Vagina (tissue), 2 donors: Measurements from ENCODE around the gene SPOCK2. TPM values are rescaled to one million over a fixed set of nuclear protein-coding genes. Genes with fewer than 3 reads are reported as not detected.

ENCODE experiments used
- DNase-seq, 2 donors: peaks; one replicate each; pipeline ENCODE4 v3.0.0-alpha.2; 2017; ENCODE audit errors: extremely low spot score in 2 of 2
- H3K27ac ChIP-seq: fragments of 200-600 bp; sonication (generic); one replicate; pipeline ENCODE4 v1.5.1; 2019
- H3K27me3 ChIP-seq: fragments of 200-600 bp; sonication (generic); one replicate; pipeline ENCODE4 v1.5.1; 2019
- H3K36me3 ChIP-seq, 2 donors: fragments of 200-600 bp; sonication (generic); one replicate each; pipeline ENCODE4 v1.5.1; 2017 to 2019
- H3K4me1 ChIP-seq: fragments of 200-600 bp; sonication (generic); one replicate; pipeline ENCODE4 v1.5.1; 2019
- H3K4me3 ChIP-seq, 2 donors: fragments of 200-600 bp; sonication (generic); 1 replicate in 1 of 2; 2 replicates in 1 of 2; pipeline ENCODE4 v1.5.1; 2016 to 2019
- H3K9me3 ChIP-seq: fragments of 200-600 bp; sonication (generic); one replicate; pipeline ENCODE4 v1.5.1; 2019
- POLR2A ChIP-seq, 2 donors: fragments of 450-650 bp; IDR thresholded peaks; one replicate each; pipeline ENCODE4 v1.6.1; 2017; ENCODE audit warnings: antibody characterized with exemption in 2 of 2, mild to moderate bottlenecking in 2 of 2, moderate library complexity in 2 of 2
- POLR2AphosphoS5 ChIP-seq, 2 donors: sonication (generic); formaldehyde crosslinking; IDR thresholded peaks; one replicate each; pipeline ENCODE4 v1.9.0; 2017; ENCODE audit warnings: antibody characterized with exemption in 2 of 2, mild to moderate bottlenecking in 2 of 2, low read depth in 1 of 2; ENCODE audit not compliant: insufficient read depth in 1 of 2
- intact Hi-C: fragments of 100-400 bp; cut with DNase I; formaldehyde crosslinking; loops from one replicate; pipeline ENCODE4 v1.15.1; 2023
- total RNA-seq: library from RNA; depleted of rRNA; stranded (reverse); fragments of >200 nt; gene quantifications from one replicate; pipeline ENCODE4 v1.2.3, GENCODE V29; 2016
- TF ChIP-seq, protein P1 (sequence below), 3 experiments: fragments of 450-650 bp in 2 of 3; fragments of 200-600 bp in 1 of 3; sonication (generic) in 1 of 3; IDR thresholded peaks; one replicate each; pipeline ENCODE4 v1.5.1; 2017 to 2019; ENCODE audit warnings: antibody characterized with exemption in 3 of 3, mild to moderate bottlenecking in 2 of 3, moderate library complexity in 2 of 3

SPOCK2 gene
- total RNA-seq, 1 donor from 2014 or later: 46.9 TPM

DNA sequence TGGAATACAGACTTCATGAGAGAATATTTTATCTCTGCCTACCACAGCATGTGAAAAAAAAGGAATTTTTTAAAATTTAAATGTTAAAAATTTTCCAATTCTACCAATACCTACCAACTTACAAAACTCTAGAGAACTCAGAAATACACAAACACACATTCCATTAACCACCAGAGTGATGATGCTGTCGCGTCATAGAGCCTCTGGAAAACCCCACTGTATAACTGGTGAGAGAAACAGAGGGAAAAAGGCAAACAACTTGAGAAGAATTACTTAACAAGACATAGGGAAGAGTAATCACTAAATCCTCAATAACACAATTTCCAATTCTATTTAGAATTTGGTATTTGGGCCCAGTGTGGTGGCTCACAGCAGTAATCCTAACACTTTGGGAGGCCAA is 6.2 kb upstream of the SPOCK2 start:
- Histone ChIP-seq H3K9me3 (no peaks in the 10 kb centered on the region), H3K27ac (no peak overlapping the region), H3K36me3 (peaks cover 0 to 3% of the 10 kb centered on the region in 2 donors), H3K4me3 (no peak overlapping the region), H3K4me1 (no peaks in the 10 kb centered on the region), H3K27me3 (no peaks in the 10 kb centered on the region)
- no peak for TF ChIP-seq POLR2AphosphoS5 (IDR thresholded peaks at IDR 0.05; ENCODE audit: insufficient read depth in 1 of 2, low read depth in 1 of 2)
- TF ChIP-seq, protein P1, sequence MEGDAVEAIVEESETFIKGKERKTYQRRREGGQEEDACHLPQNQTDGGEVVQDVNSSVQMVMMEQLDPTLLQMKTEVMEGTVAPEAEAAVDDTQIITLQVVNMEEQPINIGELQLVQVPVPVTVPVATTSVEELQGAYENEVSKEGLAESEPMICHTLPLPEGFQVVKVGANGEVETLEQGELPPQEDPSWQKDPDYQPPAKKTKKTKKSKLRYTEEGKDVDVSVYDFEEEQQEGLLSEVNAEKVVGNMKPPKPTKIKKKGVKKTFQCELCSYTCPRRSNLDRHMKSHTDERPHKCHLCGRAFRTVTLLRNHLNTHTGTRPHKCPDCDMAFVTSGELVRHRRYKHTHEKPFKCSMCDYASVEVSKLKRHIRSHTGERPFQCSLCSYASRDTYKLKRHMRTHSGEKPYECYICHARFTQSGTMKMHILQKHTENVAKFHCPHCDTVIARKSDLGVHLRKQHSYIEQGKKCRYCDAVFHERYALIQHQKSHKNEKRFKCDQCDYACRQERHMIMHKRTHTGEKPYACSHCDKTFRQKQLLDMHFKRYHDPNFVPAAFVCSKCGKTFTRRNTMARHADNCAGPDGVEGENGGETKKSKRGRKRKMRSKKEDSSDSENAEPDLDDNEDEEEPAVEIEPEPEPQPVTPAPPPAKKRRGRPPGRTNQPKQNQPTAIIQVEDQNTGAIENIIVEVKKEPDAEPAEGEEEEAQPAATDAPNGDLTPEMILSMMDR (IDR thresholded peaks at IDR 0.05): no peak
- TF ChIP-seq POLR2A (IDR thresholded peaks at IDR 0.05): no peak
- intact Hi-C loops: no loop called here
- no peak for DNase-seq

DNA sequence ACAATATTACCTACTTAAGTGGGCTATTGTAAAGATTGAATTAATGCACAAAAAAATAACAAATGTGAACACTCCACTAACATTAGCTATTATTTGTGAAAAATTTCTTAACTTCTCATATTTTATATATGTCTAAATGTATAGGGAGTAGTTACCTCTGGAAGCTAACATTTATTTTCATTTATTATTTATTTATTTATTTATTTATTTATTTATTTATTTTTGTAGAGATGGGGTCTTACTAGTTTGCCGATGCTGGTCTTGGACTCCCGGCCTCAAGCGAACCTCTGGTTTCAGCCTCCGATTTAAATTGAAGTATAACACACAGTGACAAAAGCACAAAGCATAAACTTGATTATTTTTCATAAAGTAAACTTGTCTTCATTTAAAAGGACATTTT is 5.1 kb upstream of the SPOCK2 start:
- Histone ChIP-seq H3K36me3 (peaks cover 0 to 3% of the 10 kb centered on the region in 2 donors), H3K9me3 (no peaks in the 10 kb centered on the region), H3K4me1 (peaks cover 5% of the 10 kb centered on the region), H3K27me3 (no peaks in the 10 kb centered on the region), H3K4me3 (no peak overlapping the region), H3K27ac (no peak overlapping the region)
- TF ChIP-seq POLR2A (IDR thresholded peaks at IDR 0.05) (no peak), POLR2AphosphoS5 (IDR thresholded peaks at IDR 0.05; ENCODE audit: insufficient read depth in 1 of 2, low read depth in 1 of 2) (no peak)
- TF ChIP-seq, protein P1 (IDR thresholded peaks at IDR 0.05): no peak
- DNase-seq: no peak
- intact Hi-C loops: no loop called here

DNA sequence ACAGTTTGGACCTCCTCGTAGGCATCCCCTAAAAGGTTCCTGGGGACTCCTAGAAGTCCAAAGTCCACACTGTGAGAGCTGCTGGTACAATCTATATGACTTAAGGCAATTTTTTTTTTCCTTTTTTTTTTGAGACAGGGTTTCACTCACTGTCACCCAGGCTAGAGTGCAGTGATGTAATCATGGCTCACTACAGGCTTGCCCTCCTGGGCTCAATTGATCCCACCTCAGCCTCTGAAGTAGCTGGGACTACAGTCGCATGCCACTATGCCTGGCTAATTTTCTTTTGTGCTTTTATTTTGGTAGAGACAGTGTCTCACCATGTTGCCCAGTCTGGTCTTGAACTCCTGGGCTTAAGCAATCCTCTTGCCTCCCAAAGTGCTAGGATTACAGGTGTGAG is 4.6 kb upstream of the SPOCK2 start:
- intact Hi-C loops: no loop called here
- TF ChIP-seq POLR2AphosphoS5 (IDR thresholded peaks at IDR 0.05; ENCODE audit: insufficient read depth in 1 of 2, low read depth in 1 of 2): no peak
- TF ChIP-seq POLR2A (IDR thresholded peaks at IDR 0.05): no peak
- TF ChIP-seq, protein P1 (IDR thresholded peaks at IDR 0.05): no peak
- H3K27ac ChIP-seq: no peak overlapping the region
- H3K4me3 ChIP-seq: no peak overlapping the region
- no peaks in the 10 kb centered on the region for H3K9me3 ChIP-seq
- peaks cover 4% of the 10 kb centered on the region for H3K27me3 ChIP-seq
- no peak for DNase-seq
- peaks cover 10% of the 10 kb centered on the region for H3K4me1 ChIP-seq
- H3K36me3 ChIP-seq: peaks cover 0 to 3% of the 10 kb centered on the region in 2 donors

DNA sequence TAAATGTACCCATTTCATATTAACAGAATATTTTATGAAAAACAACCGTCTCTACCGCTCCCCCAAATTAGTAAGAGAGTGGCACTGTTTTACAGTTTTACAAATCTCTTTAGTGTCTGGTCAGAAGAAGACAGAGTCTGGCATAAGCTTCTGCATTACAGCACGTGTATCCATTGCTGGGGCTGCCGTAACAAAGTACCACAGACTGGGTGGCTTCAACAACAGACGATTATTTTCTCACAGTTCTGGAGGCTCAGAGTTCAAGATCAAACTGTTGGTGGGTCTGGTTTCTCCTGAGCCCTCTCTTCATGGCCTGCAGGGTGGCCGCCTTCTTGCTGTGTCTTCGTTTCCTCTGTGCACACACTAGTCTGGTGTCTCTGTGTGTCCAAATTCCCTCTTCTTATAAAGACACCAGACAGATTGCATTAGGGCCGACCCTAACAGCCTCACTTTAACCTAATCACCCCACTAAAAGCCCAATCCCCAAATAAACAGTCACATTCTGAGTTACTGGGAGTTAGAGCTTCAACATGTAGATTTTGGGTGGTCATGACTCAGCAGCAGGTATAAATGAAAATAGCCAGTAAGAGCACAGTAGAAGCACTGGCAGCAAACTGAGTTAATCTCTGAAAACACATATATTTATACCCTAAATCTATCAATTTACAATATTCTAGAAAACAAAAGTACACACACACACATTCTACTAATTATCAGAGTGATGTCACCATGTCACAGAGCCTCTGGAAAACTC is 4.0 kb upstream of the SPOCK2 start:
- peaks cover 0 to 3% of the 10 kb centered on the region in 2 donors for H3K36me3 ChIP-seq
- intact Hi-C loops: no loop called here
- no peak overlapping the region for H3K27ac ChIP-seq
- H3K27me3 ChIP-seq: peaks cover 10% of the 10 kb centered on the region
- H3K4me3 ChIP-seq: no peak overlapping the region
- DNase-seq: no peak
- H3K9me3 ChIP-seq: no peaks in the 10 kb centered on the region
- TF ChIP-seq, protein P1 (IDR thresholded peaks at IDR 0.05): no peak
- TF ChIP-seq POLR2A (IDR thresholded peaks at IDR 0.05): no peak
- TF ChIP-seq POLR2AphosphoS5 (IDR thresholded peaks at IDR 0.05; ENCODE audit: insufficient read depth in 1 of 2, low read depth in 1 of 2): no peak
- H3K4me1 ChIP-seq: peaks cover 16% of the 10 kb centered on the region

DNA sequence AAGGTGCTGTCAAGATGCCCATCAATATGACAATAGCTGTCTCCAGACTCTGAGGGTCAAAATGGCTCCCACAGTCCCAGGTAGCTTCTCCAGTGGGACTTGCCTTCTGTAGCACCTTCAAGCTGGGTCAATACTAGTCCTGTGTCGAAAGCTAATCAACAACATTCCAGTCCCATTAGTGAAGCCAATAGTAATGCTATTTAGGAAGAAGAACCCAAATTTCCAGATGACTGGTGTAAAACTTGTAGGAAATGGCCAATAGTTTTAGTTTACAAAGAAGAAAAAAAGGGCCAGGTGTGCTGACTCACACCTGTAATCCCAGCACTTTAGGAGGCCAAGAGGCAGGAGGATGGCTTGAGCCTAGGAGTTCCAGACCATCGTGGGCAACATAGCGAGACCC is 2.0 kb upstream of the SPOCK2 start:
- Histone ChIP-seq H3K4me3 (no peak overlapping the region), H3K4me1 (peaks cover 20% of the 10 kb centered on the region), H3K36me3 (peaks cover 0 to 3% of the 10 kb centered on the region in 2 donors), H3K9me3 (no peaks in the 10 kb centered on the region), H3K27ac (no peak overlapping the region), H3K27me3 (peaks cover 13% of the 10 kb centered on the region)
- intact Hi-C loops: no loop called here
- TF ChIP-seq POLR2A (IDR thresholded peaks at IDR 0.05): no peak
- TF ChIP-seq, protein P1 (IDR thresholded peaks at IDR 0.05): no peak
- TF ChIP-seq POLR2AphosphoS5 (IDR thresholded peaks at IDR 0.05; ENCODE audit: insufficient read depth in 1 of 2, low read depth in 1 of 2): no peak
- DNase-seq: no peak
